Right lung (tissue), 5 donors: Measurements from ENCODE around the gene FOXJ3. TPM values are rescaled to one million over a fixed set of nuclear protein-coding genes. Genes with fewer than 3 reads are reported as not detected.
A peak's percentile ranks its signal among the peaks of the same experiment; 100 is the strongest.
"Not testable (repeated sequence)": the region's sequence is repeated elsewhere in the genome, so short reads cannot be mapped to it uniquely, and the experiment has no call there.

Source experiments
- DNase-seq, 2 donors: peaks; one replicate each; pipeline ENCODE4 v3.0.0-alpha.2; 2013
- polyA plus RNA-seq, 5 donors: library from polyadenylated mRNA; unstranded; fragments of 120-200 nt; gene quantifications; one replicate each; pipeline versions ENCODE4 v1.2.1 to v1.2.3, GENCODE V29; 2013; ENCODE audit warnings: inconsistent platforms in 1 of 5, low replicate concordance in 1 of 5; ENCODE audit not compliant: insufficient read length in 5 of 5, insufficient read depth in 1 of 5

The FOXJ3 gene
- polyA plus RNA-seq, 5 donors, result 45.0 to 69.4 (median 54.6) TPM

DNA sequence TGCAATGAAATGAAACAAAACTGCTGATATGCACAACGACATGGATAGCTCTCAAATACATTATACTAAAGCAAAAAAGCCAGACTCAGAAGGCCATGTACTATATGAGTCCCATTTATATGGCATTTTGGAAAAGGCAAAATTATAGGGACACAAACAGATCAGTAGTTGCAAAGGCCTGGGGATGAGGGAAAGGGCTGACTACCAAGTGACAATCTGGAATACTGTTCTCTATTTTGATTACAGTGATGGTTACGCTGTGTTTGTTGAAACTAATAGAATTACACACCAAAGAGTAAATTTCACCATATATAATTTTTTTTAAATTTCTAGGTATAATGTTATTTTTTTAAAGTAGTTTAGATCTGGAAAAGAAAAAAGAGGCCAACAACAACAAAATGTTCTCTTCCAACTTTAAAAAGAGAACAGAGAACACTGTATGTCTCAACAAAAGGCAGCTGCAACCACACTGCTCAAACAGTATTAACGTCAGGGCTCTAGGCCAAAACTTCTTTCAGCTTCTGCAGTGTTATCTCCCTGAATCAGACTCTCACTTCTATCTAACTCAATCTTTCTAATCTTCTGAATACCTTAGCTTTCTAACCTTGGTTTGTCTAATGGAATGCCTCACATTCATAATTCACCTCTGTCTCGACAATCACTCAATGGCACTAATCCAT is 75.8 kb downstream of the FOXJ3 start:
- DNase-seq, result peak; percentile 60 to 66

DNA sequence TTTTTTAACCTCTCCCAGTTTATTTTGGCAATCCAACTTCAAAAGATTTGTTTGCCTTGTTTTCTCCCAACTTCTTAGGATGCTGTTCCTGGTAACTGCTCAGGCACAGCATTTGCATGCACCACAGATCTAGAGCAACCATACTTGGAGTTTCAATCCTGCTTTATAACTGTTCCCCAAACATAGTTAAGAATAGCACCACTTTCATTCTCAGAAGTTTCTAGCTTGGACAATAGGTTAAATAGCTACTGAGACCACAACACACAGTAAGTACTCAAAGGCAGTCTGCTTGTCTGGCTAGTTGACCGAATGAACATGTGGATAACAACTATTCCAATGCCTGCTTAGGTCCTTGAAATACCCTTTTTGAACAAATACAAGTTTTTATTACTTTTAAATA is 76.8 kb downstream of the FOXJ3 start:
- DNase-seq, result no peak

- no peak for DNase-seq
These were observed 84.0 kb downstream of the FOXJ3 start for GRCh38 chr1:42251042-42251441.

- no peak for DNase-seq
These were observed 84.9 kb downstream of the FOXJ3 start for GRCh38 chr1:42250164-42250563.

DNA sequence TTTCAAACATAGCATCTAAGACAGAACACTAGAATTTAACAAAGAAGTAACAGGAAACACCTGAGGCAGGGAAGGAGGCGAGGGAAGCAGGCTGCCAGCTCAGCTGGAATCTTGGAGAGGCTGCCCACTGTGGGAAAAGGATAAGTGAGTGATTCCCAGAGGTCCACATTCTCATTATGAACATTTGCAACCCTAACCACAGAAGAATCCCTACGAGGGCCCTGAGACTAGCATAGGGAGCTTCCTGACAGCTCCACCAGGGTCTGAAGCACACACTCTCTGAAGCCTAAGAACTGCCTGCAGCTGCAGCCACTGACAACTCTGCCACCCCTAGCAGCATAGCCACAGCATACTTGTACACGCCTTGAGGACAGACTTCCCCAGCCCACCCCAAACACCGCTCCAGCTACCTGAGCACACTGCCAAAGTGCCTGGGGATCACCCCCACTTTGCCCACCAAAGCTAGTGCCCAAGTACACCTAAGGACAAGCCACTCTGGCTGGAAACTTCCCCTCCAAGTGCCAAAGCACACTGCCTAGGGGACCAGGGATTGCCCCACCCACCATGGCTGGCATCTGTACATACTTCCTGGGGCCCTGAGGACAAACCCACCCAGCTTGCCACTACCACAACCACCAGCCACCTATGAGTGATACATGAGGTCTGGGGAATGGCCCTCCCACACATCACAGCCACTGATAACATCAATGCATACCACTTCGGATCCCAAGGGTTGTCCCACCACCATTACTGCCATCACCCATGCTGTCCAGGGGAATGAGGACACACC is 93.9 kb downstream of the FOXJ3 start:
- no peak for DNase-seq

GRCh38 chr1:42239555-42239954 is 95.5 kb downstream of the FOXJ3 start:
- DNase-seq, result no peak

DNA sequence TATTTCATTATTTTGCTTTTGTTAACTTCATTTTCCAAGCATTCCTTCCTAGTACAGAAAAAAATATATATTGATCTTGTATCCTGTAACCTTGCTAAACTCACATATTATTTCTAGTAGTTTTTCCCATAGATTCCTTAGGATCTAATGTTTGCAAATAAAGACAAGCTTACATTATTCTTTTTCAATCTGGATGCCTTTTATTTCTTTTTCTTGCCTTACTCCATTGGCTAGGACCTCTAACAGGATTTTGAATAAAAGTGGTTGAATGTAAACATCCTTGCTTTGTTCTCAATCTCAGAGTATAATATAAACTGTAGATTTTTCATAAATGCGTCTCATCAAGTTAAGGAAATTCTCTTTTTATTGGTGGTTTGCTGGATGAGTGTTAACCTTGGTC is 96.0 kb downstream of the FOXJ3 start:
- no peak for DNase-seq

DNA sequence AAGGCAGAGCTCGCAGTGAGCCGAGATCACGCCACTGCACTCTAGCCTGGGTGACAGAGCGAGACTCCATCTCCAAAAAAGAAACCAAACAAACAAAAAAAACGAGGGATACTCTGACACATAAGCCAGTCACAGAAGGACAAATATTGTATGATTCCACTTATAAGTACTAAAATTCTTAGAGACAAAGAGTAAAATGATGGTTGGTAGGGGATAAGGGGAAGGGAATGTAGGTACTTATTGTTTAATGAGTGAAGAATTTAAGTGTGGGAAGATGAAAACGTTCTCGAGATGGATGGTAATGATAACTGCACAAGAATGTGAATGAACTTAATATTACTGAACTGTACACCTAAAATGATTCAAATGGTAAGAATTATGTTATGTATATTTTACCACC is 103.8 kb downstream of the FOXJ3 start:
- no peak for DNase-seq

DNA sequence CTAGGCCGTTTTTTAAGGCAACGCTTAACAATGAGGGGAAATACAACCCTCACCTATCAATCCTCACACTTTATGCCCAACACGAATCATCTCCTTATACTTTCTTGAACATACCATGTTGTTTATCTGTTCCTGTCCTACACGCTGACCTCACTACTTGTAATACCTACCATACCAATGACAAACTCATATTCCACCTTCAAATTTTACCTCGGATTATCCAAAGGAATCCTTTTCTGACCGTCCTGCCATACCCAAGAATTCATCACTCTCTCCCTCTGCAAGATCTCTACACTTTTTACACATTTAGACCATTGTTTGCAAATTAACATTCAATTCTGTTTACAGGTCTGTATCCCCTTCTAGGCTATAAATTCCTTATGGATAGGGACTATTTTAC is 106.1 kb downstream of the FOXJ3 start:
- no peak for DNase-seq

- DNase-seq, result no peak
These were observed 112.0 kb downstream of the FOXJ3 start for GRCh38 chr1:42223036-42223435.

- no peak for DNase-seq
These were observed 113.0 kb downstream of the FOXJ3 start for GRCh38 chr1:42221952-42222606.

DNA sequence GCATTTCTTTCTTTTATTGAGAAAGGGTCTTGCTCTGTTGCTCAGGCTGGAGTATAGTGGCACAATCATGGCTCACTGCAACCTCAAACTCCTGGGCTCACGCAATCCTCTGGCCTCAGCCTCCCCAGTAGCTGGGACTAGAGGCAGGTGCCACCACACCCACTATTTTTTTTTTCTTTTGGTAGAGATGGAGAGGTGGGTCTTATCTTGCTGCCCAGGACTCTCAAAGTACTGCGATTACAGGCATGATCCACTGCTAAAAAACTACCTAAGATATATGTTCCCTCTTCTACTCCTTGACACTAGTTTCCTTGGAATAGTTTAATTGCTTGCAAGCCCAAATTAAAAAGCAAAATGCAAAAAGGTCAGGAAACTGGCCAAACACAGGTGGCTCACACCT is 113.6 kb downstream of the FOXJ3 start:
- no peak for DNase-seq

DNA sequence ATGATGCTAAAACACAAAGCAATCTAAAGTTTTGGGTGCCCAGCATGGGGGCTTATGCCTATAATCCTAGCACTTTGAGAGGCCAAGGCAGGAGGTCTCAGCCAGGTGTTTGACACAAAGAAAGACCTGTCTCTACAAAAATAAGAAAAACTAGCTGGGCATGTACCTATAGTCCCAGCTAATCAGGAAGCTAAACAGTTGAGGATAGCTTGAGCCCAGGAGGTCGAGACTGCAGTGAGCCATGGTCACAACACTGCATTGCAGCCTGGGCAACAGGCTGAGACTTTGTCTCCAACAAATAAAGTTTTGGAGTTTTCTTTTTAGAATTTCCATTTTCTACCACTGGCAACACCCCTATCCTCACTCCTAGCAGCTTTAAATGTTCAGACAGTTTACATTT is 115.4 kb downstream of the FOXJ3 start:
- DNase-seq, result no peak

DNA sequence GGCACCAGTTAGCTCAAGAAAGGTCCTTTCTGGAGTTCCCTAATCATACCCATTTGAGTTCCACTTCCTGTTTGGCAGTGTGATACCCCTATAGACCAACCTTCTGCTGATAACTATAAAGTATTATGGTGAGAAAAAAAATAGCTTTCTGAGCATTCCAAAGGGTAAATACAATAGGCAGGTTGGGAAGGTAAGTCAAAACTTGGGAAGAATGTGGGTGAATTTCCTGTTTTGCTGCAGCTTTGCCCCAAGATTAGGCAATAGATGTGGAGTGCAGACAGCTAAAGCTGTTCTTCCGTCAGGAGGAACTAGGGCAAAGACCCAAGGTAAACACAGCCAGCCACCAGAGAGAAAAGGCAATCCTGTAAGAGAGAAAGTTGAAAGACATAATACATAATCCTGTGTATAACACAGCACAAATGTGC is 120.6 kb downstream of the FOXJ3 start:
- DNase-seq, result no peak

- DNase-seq, result no peak
These were observed 123.8 kb downstream of the FOXJ3 start for GRCh38 chr1:42211224-42211623.

DNA sequence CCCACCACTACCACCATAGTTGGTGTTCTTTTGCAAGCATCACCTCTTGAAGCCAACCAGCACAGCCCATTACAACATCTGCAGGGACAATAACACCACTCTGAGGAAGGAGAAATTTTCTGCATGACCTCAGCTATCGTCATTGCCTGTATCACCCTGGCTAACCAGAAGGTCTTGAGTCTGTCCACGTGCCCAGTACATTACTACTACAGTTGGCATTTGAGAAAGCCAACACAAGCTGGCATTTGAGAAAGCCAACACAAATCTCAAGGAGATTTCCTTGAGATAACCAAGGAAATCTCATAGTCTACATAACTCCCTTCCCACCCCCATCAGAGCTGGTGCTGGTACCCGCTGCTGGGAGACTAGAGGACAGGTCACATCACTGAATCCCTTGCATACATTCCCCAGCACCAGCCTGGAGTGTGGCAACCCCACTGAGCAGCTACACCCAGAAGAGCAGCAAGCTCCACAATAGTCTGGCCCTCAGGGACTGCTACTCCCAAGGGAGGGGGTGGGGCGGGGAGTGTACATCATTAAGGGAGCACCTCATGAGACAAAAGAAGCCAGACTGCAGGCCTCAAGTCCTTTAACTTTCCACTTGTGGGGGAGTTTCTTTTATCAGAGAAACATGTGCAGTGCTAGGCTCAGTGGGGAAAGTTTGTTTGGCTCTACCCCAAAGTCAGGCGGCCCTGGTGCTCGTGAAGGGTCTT is 124.5 kb downstream of the FOXJ3 start:
- no peak for DNase-seq

DNA sequence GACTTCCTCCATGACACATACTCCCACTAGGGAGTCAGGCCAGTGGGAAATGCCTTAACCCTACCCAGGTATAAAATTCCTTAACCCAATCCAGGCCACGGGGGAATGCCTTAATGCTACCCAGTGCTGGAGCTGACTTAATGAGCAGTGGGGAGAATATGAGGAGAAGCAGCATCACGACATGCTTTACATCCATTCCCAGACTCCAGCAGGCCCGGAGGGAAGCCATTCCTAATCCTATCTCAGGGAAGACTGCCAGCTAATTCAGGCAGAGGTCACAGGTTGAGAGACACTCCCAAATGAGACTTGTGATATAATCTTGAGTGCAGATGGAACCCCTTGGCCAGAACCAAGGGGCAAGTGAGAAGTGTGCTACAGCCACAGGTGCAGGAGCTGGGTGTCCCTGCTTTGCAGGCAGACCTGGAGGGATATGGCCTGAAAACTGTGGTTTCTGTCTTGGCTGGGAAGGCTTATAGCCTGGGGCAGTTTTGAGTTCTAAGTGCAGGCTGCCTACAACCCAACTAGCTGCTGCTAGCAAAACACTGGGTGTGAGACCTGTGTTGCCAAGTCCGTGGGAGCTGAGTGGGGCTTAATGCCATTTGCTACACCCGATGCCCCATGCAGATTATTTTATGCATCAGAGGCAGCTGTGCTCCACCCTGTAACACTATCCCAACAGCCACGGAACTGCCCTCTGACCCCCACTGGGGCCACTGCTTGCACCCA is 125.3 kb downstream of the FOXJ3 start:
- no peak for DNase-seq

DNA sequence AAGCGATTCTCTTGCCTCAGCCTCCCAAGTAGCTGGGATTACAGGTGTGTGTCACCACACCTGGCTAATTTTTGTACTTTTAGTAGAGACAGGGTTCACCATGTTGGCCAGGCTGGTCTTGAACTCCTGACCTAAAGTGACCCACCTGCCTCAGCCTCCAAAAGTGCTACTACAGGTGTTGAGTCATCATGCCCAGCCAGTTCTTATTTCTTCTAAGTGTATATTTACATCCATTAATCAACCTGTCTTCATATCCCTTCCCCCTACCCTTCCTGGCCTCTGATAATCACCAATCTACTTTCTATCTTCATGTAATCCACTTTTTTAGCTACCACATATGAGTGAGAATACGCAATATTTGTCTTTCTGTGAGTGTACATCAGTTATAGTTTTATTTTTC is 128.1 kb downstream of the FOXJ3 start:
- DNase-seq, result not testable (repeated sequence)

GRCh38 chr1:42206164-42206563 is 128.9 kb downstream of the FOXJ3 start:
- no peak for DNase-seq

- DNase-seq, result no peak
These were observed 133.0 kb downstream of the FOXJ3 start for GRCh38 chr1:42201986-42202385.

DNA sequence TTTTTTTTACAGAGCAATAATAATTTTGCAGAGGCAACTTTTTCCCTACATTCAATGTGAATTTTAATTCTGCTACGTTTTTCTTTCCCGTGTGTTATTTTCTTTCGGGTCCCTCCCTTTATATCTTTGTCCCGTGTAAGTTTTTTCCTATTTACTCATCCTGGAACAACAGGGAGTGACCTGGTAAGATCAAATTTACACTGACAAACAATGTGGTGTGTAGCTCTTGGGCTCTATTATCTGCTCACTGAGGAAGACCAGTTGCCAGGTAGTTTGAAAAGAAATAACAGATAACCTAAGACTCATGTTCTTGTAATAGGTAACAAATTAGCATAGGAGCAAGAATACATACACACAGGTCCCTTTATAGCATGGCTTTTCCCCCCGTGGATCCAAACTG is 136.8 kb downstream of the FOXJ3 start:
- DNase-seq, result no peak

DNA sequence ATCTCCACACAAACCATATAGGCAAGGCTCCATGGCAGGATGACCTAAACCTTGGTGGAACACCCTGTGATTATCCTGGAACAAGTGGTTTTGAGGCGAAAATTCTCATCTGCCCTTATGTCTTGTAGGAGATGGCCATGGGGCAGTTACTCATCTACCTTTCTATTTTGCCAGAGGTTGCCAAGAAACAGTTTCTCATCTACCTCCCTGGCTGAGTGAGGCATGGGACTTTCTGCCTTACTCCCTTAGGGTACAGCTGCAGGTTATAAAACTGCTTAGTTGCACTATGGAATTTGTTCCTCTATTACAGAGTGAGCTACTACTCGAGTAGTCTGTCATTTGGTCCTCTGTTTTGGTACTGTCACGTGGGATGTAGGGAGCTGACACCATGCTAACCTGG is 139.2 kb downstream of the FOXJ3 start:
- no peak for DNase-seq
